COR-L47 (cell line): ENCODE results near the gene CD99L2.
"Not testable (repeated sequence)": the region's sequence is repeated elsewhere in the genome, so short reads cannot be mapped to it uniquely, and the experiment has no call there.

Experiments
- DNase-seq: peaks from one replicate; lab custom pipeline; 2025; lab: John Stamatoyannopoulos, UW

The CD99L2 gene

DNA sequence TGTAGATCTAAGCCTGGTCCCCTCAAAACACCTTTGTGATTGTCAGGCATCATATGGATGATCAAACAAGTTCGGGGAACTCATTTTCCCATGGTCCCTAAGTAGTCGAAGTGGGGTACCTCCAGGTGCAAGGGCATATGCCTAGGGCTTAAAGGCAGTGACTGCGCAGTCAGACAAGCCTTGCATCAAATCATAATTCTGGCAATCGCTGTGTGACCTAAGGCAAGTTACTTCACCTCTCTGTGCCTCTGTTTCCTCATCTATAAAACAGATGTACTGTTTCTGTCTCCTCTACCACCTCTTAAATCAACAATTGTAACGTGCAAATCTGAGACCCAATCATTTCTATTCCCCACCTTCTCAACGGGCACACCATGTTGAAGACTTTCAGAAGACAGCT, 1.8 kb downstream of the CD99L2 start:
- DNase-seq = no peak

DNA sequence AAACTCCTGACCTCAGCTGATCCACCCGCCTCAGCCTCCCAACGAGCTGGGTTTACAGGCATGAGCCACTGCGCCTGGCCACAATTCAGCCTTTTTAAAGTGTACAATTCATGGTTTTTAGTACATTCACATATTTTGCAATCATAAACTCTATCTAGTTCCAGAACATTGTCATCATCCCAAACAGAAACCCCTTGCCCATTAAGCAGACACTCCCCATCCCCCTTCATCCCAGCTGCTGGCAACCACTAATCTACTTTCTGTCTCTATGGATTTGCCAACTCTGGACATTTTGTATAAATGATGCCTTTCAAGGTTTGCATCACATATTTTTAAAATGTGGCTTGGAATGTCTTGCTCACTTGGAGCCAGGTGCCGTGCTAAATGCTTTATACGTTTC, 4.5 kb downstream of the CD99L2 start:
- no peak for DNase-seq

DNA sequence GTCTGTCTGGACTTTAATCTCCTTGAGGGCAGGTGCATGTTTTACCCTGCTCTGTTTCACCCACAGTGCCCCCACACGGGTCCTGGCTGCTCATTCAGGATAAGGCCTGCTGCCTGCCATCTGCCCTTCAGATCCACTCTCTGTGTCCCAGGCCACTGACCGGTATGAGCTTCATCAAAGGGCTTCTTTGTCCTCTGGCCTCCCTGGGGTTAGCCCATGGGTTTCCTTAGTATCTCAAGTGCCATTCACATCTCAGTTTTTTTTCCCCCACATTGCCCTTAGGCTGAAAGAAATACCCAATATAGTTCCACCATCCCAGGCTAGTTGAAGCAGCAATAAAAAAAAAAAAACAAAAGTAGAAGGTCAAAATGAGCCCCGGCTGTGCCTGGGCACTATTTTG, 9.3 kb downstream of the CD99L2 start:
- DNase-seq = no peak

DNA sequence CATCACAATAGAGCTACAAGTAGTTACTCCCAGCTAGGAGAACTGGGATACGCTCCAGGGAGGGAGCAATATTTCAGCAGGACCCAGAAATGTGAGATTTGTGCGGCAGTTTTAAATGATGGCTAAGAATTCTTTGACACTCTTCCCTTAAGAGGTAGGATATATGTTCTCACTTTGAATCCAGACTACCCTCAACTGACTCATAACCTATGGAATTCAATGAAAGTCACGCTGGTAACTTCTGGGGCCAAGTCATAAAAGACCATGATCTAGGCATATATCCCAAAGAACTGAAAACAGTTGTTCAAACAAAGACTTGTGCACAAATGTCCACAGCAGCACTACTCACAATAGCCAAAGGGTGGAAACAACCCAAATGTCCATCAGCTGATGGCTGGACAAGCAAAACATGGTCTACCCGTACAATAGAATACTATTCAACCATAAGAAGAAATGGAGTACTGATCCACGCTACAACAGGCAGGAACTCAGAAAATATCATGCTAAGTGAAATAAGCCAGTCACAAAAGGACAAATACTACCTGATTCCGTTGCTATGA, 10.5 kb downstream of the CD99L2 start:
- no peak for DNase-seq

DNA sequence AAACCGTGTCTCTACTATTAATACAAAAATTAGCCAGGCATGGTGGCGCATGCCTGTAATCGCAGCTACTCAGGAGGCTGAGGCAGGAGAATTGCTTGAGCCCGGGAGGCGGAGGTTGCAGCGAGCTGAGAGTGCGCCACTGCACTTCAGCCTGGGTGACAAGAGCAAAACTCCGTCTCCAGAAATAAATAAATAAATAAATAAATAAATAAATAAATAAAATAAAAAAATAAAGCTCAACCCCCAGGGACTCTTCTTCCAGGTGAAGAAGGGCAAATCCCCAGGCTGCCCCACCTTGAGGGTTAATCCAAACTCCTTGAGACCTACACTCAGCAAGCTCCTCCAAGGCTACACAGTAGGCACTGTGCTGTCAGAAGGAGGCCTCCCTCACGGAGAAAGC, 11.2 kb downstream of the CD99L2 start:
- DNase-seq = not testable (repeated sequence)

DNA sequence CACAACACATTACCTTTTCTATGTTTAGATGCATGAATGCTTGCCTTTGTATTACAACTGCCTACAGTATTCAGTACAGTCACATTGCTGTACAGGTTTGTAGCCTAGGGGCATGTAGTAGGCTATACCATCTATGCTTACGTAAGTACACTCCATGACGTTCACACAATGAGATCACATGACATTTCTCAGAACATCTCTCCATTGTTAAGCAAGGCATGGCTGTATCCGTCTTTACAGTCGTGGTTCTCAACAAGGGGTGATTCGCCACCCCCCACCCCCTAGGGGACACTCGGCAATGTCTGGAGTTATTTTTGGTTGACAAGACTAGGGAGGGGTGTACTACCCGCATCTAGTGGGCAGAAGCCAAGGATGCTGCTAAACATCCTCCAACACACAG, 12.1 kb downstream of the CD99L2 start:
- no peak for DNase-seq

DNA sequence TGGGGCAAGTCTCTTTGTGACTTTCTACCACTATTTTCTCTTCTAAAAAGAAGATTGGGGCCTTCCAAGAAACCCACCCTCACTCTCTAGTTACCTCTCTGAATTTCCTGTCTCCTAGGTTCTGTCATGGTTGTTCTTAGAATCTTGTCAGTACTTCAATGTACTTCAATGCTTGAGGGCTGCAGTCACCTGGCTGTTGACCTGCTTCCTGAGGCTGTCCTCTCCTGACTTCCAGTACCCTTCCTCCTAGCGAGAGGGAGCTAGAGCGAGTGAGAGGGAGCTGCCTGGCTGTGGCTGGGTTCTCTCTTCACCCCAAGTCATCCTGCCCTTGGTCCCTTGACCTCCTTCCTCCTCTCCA, 17.7 kb downstream of the CD99L2 start:
- no peak for DNase-seq

DNA sequence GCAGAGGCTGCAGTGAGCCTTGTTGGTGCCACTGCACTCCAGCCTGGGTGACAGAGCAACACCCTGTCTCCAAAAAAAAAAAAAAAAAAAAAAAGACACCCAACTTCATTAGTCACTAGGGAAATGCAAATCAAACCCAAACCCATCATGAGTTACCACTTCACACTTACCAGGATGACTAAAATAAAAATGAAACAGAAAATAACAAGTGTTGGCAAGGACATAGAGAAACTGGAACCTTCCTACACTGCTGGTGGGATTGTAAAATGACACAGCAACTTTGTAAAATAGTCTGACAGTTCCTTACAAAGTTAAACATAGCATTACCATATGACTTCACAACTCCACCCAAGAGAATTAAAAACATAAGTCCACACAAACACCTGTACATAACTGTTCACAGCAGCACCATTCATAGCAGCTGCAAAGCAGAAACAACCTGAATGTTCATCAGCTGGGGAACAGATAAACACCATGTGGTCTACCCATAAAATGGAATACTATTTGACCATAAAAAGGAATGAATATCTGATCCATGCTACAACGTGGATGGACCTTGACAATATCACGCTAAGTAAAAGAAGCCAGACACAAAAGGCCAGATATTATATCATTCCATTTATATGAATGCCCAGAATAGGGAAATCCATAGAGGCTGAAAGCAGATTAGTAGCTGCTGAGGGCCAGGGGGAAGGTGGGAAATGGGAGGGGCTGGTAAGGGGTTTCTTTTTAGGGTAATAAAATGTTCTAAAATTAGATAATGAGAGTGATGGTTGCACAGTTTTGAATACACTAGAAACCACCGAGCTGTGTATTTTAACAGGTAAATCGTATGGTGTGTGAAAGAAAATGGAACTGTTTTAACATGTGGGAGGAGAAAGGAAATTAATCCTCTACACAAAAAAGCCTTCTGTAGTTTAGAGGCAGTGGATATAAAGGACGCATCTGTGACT, 18.3 kb downstream of the CD99L2 start:
- no peak for DNase-seq

DNA sequence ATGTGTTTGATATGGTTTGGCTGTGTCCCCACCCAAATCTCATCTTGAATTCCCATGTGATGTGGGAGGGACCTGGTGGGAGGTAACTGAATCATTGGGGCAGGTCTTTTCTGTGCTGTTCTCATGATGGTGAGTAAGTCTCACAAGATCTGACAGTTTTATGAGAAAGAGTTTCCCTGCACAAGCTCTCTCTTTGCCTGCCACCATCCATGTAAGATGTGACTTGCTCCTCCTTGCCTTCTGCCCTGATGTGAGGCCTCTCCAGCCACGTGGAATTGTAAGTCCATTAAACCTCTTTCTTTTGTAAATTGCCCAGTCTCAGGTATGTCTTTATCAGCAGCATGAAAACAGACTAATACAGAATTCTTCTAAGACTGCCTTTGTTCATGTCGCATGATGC, 22.8 kb downstream of the CD99L2 start:
- DNase-seq = not testable (repeated sequence)

DNA sequence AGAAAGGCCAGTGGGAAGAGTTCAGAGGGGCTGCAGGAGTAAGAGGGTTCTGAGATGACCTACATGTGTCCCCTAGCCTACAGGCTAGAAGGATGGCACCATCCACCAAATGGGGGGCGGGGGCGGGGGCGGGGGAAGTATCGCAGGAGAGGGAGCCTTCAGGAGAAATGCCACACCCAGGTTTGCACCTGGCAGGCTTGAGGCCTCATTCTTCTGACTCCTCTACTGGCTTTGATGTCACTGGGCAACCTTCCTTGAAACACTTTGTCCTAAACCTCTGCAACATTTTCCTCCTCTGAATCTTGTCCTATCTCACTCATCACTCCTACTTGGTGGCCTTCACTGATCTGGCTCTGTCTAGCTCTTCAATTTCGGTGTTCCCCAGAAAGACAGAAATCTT, 24.0 kb downstream of the CD99L2 start:
- no peak for DNase-seq

DNA sequence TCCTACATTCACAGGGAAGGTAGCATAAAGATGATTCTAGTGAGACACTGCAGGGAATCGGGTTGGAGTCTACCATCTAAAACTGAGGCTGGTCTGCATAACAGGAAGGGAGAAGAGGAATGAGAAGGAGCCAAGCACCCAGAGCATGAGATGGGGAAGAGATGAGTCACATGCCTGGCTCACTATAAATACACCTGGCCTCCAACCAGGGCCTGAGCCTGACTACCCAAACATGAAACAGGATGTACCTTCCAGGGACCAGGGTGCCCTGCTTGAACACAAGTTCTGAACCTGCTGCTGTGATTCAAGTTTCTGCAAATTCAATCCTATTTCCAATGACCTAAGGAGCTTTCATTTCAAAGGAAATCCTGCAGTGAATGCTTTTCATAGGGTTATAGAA, 24.9 kb downstream of the CD99L2 start:
- no peak for DNase-seq

DNA sequence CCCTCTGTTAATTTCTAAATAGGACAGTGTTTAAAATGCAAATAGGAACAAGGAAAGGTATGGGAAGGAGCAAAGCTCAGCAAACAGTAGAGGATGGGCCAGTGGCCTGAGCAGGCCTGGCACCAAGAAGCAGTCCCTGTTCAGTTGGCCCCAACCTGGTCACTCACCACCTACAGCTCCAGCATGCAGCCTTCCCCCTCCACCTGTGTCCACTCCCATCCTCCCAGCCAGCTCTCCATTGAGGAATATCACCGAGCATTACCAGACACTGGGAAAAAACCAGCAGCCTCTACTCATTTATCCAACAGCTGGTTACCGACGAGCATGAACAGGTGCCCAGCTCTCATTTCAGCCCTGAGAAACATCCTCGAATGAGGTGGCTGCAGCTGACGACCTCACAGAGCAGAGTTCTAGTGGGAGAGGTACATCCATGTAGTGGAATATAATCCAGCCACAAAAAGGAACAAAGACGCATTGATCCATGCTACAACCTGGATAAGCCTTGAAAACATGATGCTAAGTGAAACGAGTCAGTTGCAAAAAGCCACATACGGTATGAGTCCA, 25.6 kb downstream of the CD99L2 start:
- no peak for DNase-seq

DNA sequence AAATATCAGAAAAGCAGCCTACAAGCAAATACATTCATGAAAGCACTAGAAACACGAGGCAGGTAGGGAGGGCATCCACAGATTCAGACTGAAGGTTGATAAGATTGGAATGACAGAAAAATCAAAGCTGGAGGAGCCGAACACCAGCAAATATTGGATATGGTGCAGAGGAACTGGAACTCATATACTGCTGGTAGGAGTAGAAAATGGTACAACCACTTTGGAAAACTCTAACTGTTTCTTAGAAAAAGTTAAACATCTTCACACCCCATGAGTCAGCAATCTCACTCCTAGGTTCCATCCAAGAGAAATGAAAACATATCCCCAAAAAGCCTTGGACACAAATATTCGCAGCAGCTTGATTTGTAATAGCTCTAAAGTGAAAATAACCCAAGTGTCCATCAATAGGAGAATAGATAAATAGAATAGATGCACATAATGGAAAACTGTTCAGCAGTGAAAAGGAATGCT, 27.1 kb downstream of the CD99L2 start:
- DNase-seq = no peak

DNA sequence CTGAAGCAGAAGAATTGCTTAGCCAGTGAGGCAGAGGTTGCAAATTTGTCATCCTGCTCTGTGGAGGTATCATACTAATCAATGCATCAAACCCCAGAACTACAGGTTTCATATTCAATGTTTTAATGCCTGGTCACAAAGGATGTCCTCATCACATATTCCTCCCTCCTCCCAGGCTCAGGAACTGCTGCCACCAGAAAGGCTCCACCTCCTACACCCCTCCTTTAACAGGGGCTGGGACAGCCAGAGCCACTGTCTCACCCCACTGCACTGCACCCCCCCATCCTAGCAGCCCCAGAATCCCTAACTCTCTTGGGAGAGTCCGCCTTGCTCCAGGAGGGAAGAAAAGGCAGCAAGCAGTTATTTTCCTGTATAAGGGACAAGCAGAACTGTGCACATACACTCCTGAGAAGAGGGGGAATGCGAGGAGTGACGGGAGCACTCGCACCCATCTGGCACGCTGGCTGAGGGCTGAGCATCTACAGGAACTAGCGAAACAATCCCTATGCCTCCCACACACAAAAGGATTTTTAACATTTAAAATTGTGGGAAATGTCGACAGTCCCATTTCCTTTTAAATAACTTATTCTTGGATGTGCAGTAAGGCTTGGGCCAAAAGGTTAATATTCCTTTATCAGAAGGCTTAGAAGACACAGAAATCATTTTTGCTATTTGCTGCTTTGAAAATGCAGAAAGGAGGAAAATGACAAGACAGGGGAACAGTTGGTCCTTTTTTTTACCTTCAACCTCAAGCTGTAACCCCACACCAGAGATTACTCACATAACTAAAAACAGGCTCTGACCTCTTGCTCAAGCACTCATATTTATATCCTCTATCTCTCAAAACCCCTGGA, 27.8 kb downstream of the CD99L2 start:
- DNase-seq = no peak

DNA sequence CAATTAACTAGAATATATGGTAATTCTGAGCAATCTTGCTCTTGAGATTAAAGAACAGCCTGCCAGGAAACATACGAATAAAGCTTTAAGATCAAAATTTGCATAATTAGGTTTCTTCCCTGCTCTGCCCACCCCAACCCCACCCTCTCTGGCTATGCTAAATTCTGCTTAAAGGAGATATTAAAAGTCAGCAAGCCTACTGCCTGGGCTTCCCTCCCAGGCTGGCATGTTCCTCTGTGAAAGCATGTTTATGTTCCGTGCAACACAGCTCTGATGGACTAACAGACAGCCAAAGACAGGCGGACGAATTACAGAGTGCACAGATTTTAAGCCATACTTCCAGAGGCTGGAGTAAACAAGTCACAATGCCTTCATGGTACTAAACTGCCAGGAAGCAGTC, 28.4 kb downstream of the CD99L2 start:
- DNase-seq = no peak

DNA sequence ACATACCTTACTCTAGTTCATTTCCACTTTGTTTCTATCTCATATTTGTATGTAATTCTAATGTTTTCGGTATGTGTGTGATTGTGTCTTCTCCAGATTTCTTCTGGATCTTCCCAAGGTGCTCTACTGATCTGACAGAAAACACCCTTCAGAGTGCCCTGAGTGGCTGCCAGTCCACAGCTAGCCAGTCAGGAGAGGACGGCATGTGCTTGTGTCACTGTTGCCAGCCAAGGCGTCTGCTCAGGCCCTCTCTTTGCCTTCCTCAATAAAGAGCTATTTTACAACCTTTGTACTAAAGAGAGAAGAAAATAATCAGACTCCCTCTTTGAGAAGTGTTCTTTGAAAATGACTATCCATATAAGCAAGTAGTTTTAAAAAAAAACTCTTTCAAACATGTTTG, 29.0 kb downstream of the CD99L2 start:
- no peak for DNase-seq

DNA sequence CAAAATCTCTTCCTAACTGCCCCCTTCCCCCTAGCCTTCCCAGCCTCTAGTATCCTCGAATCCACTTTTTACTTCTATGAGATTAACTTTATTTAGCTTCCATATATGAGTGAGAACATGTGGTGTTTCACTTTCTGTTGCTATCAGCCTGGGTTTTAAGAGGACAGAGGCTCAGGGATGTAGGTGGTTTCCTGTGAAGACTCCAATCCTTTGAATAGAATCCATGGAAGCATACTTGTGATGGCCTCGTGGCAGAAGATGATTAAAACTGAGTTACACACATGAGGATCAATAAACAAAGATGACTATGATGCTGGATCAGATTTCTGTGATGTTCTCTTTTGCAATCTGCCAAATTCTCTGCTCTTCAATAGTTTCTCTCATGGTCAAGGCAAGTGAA, 29.8 kb downstream of the CD99L2 start:
- no peak for DNase-seq

DNA sequence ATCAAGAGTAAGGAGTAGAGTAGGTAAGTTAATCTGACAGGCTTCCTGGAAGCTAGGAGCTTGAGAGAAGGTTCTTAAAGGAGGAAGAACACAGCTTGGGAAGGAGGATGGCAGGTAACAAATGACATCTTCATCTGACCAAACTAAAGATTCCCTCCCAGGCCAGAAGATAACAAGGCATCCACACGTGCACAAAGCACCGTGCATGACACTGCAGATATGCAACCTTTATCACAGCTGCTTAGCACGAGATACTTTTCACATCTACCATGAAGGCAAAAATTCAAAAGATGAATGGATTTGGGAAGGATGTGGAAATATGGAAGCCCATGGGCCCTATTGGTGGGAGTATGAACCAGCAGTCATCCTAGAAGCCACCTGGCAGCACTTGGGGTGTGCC, 34.3 kb downstream of the CD99L2 start:
- DNase-seq = no peak

DNA sequence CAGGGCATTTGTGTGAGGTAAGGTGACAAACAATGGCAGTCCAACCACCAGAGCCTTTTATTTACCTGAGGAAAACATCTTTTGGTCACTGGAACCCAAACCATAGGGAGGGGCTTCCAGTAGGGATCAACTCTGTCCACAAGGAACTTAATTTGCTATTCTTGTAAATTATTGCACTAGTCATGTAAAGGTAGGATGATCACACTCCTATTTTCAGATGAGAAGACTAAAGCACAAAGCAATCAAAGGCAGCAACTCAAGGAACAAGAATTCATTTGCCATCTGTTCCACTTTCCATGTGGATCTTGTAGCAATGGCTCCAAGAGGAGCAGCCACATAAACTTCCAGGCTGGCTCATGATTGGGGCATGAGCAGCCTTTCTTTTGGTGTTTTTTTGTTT, 35.3 kb downstream of the CD99L2 start:
- DNase-seq = no peak

DNA sequence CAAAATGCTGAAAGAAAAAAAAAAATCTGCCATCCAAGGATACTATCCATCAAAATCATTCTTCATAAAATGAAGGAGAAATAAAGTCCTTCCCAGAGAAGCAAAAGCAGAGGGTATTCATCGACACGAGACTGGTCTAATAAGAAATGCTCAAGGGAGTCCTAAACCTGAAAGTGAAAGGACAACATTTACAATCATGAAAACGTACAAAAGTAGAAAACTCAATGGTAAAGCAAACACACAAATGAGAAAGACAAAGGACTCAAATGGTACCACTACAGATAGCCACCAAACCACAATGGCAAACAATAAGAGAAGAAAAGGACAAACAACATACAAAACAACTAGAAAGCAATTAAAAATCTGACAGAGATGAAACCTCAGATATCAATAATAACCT, 41.0 kb downstream of the CD99L2 start:
- no peak for DNase-seq

DNA sequence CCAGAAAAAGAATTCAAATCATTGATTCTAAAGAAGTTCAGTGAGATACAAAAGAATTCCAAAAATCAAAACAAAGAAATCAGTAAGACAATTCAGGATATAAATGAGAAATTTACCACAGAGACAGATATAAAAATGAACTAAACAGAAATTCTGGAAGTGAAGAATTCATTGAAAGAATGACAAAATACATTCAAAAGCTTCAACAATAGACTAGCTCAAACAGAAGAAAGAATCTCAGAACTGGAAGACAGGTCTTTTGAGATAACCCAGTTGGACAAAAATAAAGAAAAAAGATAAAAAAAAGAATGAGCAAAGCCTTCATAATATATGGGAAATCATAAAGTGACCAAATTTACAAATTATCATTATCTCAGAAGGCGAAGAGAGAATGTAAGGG, 41.7 kb downstream of the CD99L2 start:
- DNase-seq = no peak

DNA sequence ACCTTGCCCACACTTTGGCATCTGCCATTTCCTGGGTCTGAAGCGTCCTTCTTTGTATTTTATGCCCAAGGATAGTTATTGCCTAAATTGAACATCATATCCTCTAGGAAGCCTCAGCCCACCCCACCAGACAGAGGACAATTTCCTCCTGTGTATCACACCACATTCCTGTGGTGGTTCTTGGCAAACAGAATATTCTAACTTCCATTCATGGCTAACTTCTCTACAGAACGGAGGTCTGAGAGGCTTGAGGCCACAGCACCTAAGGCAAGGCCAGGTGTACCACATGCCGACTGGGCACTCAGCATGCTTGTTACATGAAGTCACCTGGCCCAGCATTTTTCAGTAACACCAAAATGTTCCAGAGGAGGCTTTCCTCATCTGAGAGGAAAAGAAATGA, 42.4 kb downstream of the CD99L2 start:
- no peak for DNase-seq

DNA sequence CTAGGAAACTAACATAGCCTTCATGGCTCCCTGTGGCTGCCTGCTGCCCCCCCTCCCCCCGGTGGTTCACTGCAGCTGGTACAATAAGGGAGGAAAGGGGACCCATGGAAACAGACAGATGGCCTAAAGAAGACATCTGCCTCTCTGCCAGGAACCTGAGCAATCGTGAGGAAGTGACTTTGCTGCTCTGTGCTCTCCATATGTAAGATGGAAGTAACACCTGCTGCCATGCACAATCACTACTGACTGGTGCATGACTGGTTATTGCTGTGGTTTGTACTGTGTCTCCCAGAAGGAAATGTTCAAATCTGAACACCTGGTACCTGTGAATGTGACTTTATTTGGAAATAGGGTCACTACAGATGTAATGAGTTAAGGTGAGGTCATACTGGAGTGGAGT, 43.6 kb downstream of the CD99L2 start:
- DNase-seq = no peak
